ENCODE results near the gene DOLPP1.

DOLPP1 gene

GRCh38 chr9:129100383-129101169 is 19.7 kb downstream of the DOLPP1 start:
- H3K27me3 Mint-ChIP-seq (ENCODE audit: low read depth, poor library complexity) = no peaks in the 10 kb centered on the region

GRCh38 chr9:129101279-129101678 is 20.4 kb downstream of the DOLPP1 start:
- no peaks in the 10 kb centered on the region for H3K36me3 Mint-ChIP-seq (ENCODE audit: low read depth)
- H3K27ac Mint-ChIP-seq = peak overlapping the region; percentile 71
- no peaks in the 10 kb centered on the region for H3K9me3 Mint-ChIP-seq
- H3K27me3 Mint-ChIP-seq (ENCODE audit: low read depth, poor library complexity) = no peaks in the 10 kb centered on the region
- DNase-seq = no peak
- no peak for TF ChIP-seq CTCF (IDR thresholded peaks at IDR 0.05)
- H3K4me3 Mint-ChIP-seq = no peak overlapping the region
- H3K4me1 Mint-ChIP-seq = peaks cover 8% of the 10 kb centered on the region

More at GRCh38 chr9:129100383-129101169, 19.7 kb downstream of the DOLPP1 start:
- no peak for TF ChIP-seq CTCF (IDR thresholded peaks at IDR 0.05)
- no peaks in the 10 kb centered on the region for H3K36me3 Mint-ChIP-seq (ENCODE audit: low read depth)
- no peaks in the 10 kb centered on the region for H3K9me3 Mint-ChIP-seq
- no peak for DNase-seq
- no peak overlapping the region for H3K4me3 Mint-ChIP-seq
- H3K4me1 Mint-ChIP-seq = peaks cover 8% of the 10 kb centered on the region
- H3K27ac Mint-ChIP-seq = peak overlapping the region; percentile 71

GRCh38 chr9:129102095-129102525 is 21.2 kb downstream of the DOLPP1 start:
- TF ChIP-seq CTCF (IDR thresholded peaks at IDR 0.05) = no peak
- no peak for DNase-seq
- Mint-ChIP-seq H3K9me3 (no peaks in the 10 kb centered on the region), H3K36me3 (ENCODE audit: low read depth) (no peaks in the 10 kb centered on the region), H3K27me3 (ENCODE audit: low read depth, poor library complexity) (no peaks in the 10 kb centered on the region), H3K4me3 (no peak overlapping the region), H3K27ac (no peak overlapping the region), H3K4me1 (peaks cover 15% of the 10 kb centered on the region)

GRCh38 chr9:129102791-129103594 is 22.1 kb downstream of the DOLPP1 start:
- TF ChIP-seq CTCF (IDR thresholded peaks at IDR 0.05) = peak; percentile 42
- H3K4me3 Mint-ChIP-seq = no peak overlapping the region
- H3K27me3 Mint-ChIP-seq (ENCODE audit: low read depth, poor library complexity) = peaks cover 5% of the 10 kb centered on the region
- H3K27ac Mint-ChIP-seq = no peak overlapping the region
- no peaks in the 10 kb centered on the region for H3K36me3 Mint-ChIP-seq (ENCODE audit: low read depth)
- no peaks in the 10 kb centered on the region for H3K9me3 Mint-ChIP-seq
- DNase-seq = peak; percentile 52
- peaks cover 15% of the 10 kb centered on the region for H3K4me1 Mint-ChIP-seq

GRCh38 chr9:129103595-129103965 is 22.7 kb downstream of the DOLPP1 start:
- Mint-ChIP-seq H3K4me3 (no peak overlapping the region), H3K36me3 (ENCODE audit: low read depth) (no peaks in the 10 kb centered on the region), H3K4me1 (peaks cover 17% of the 10 kb centered on the region), H3K9me3 (no peaks in the 10 kb centered on the region), H3K27me3 (ENCODE audit: low read depth, poor library complexity) (peaks cover 6% of the 10 kb centered on the region), H3K27ac (no peak overlapping the region)
- no peak for TF ChIP-seq CTCF (IDR thresholded peaks at IDR 0.05)
- no peak for DNase-seq
